DMS 273 treated with DMSO at 0.1 percent for 48 hours (cell line): ENCODE data around the gene CRIP1.

Source experiments
- DNase-seq: peaks from one replicate; lab custom pipeline; 2025; lab: John Stamatoyannopoulos, UW

Gene CRIP1

GRCh38 chr14:105533811-105534498, 47.3 kb downstream of the CRIP1 start:
- no peak for DNase-seq

GRCh38 chr14:105534586-105534985, 47.9 kb downstream of the CRIP1 start:
- DNase-seq = no peak

GRCh38 chr14:105536051-105536450, 49.4 kb downstream of the CRIP1 start:
- DNase-seq = no peak

- DNase-seq = no peak
These were observed 50.2 kb downstream of the CRIP1 start for GRCh38 chr14:105536691-105537579.

- DNase-seq = no peak
These were observed 51.1 kb downstream of the CRIP1 start for GRCh38 chr14:105537580-105538474.
